Measurements from ENCODE around the gene GET3. TPM values are rescaled to one million over a fixed set of nuclear protein-coding genes. Genes with fewer than 3 reads are reported as not detected.

Gene GET3
- total RNA-seq, 1 donor: 99.5 TPM

GRCh38 chr19:12774588-12775555 is 37.6 kb downstream of the GET3 start, which contains the start of gene HOOK2:
HOOK2 (minus strand) TSS chr19:12775552; CDS start chr19:12775449, 103 bp downstream.
- H3K4me3 ChIP-seq (ENCODE audit: insufficient read depth, low read length): peak within 1 kb of the TSS; percentile 83
- peak; percentile 46 for DNase-seq (ENCODE audit: insufficient read length, low spot score, missing footprints)
- H3K27ac ChIP-seq (ENCODE audit: low read depth, low read length): peak within 1 kb of the TSS; percentile 51
- H2AFZ ChIP-seq (ENCODE audit: low read length): peak within 1 kb of the TSS; percentile 85
- H3K4me1 ChIP-seq (ENCODE audit: insufficient read depth, low read length): peaks cover 36% of the 10 kb centered on the region
- no peaks in the 10 kb centered on the region for H4K20me1 ChIP-seq (ENCODE audit: insufficient read depth, low read length)
- H3K36me3 ChIP-seq (ENCODE audit: insufficient read depth, low read length): no peaks in the 10 kb centered on the region
- TF ChIP-seq CTCF (IDR thresholded peaks at IDR 0.05; ENCODE audit: extremely low read depth, low read depth, low read length): no peak
- no peaks in the 10 kb centered on the region for H3K9me3 ChIP-seq (ENCODE audit: low read depth, low read length)
- H3K4me2 ChIP-seq (ENCODE audit: insufficient read depth, low read length): peak within 1 kb of the TSS; percentile 96
- H3K27me3 ChIP-seq (ENCODE audit: insufficient read depth, low read length): no peaks in the 10 kb centered on the region
- H3K79me2 ChIP-seq (ENCODE audit: insufficient read depth, low read length): no peaks in the 10 kb centered on the region

DNA sequence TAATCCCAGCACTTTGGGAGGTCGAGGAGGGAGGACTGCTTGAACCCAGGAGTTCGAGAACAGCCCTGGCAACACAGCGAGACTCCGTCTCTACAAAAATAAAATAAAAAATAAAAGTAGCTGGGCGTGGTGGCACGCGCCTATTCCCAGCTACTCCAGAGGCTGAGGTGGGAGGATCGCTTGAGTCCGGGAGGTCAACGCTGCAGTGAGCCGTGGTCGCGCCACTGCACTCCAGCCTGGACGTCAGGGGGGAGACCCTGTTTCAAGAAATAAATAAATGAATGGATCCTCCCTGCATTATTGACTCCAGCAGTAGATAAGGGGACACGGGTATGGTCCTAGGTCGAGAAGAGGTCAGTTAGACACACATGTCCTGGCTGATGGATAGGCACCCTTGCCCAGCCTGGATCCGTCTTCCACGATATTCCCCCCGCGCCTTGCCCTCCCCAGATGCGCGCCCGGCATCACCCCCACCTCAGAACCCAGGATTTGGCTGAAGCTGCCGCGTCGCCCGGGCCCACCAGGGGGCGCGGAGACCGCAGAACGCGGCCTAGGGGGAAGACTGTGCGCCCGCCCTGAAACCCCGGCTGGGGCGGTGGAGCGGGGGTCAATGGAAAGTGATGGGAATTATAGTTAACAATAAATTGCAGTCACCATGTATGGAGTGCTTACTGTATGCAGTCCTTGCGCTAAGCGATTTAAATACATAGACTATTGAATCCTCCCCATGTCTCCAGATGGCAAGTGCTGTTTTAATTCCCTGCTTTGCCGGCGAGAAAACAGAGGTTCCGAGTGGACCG is 40.1 kb downstream of the GET3 start:
- H4K20me1 ChIP-seq (ENCODE audit: insufficient read depth, low read length): no peaks in the 10 kb centered on the region
- peak overlapping the region; percentile 84 for H3K4me3 ChIP-seq (ENCODE audit: insufficient read depth, low read length)
- no peaks in the 10 kb centered on the region for H3K27me3 ChIP-seq (ENCODE audit: insufficient read depth, low read length)
- no peaks in the 10 kb centered on the region for H3K79me2 ChIP-seq (ENCODE audit: insufficient read depth, low read length)
- H3K9me3 ChIP-seq (ENCODE audit: low read depth, low read length): no peaks in the 10 kb centered on the region
- peak; percentile 99 for DNase-seq (ENCODE audit: insufficient read length, low spot score, missing footprints)
- peak; percentile 82 for TF ChIP-seq CTCF (IDR thresholded peaks at IDR 0.05; ENCODE audit: extremely low read depth, low read depth, low read length)
- H3K36me3 ChIP-seq (ENCODE audit: insufficient read depth, low read length): no peaks in the 10 kb centered on the region
- H3K4me2 ChIP-seq (ENCODE audit: insufficient read depth, low read length): peak overlapping the region; percentile 100
- H3K4me1 ChIP-seq (ENCODE audit: insufficient read depth, low read length): peaks cover 36% of the 10 kb centered on the region
- H3K27ac ChIP-seq (ENCODE audit: low read depth, low read length): peak overlapping the region; percentile 98
- peak overlapping the region; percentile 86 for H2AFZ ChIP-seq (ENCODE audit: low read length)

- no peak for TF ChIP-seq CTCF (IDR thresholded peaks at IDR 0.05; ENCODE audit: extremely low read depth, low read depth, low read length)
- Histone ChIP-seq H3K4me1 (ENCODE audit: insufficient read depth, low read length) (peaks cover 42% of the 10 kb centered on the region), H3K4me3 (ENCODE audit: insufficient read depth, low read length) (peak overlapping the region; percentile 84), H3K27me3 (ENCODE audit: insufficient read depth, low read length) (no peaks in the 10 kb centered on the region), H3K27ac (ENCODE audit: low read depth, low read length) (peak overlapping the region; percentile 98), H3K9me3 (ENCODE audit: low read depth, low read length) (no peaks in the 10 kb centered on the region), H3K79me2 (ENCODE audit: insufficient read depth, low read length) (no peaks in the 10 kb centered on the region), H2AFZ (ENCODE audit: low read length) (peak overlapping the region; percentile 86), H4K20me1 (ENCODE audit: insufficient read depth, low read length) (no peaks in the 10 kb centered on the region), H3K36me3 (ENCODE audit: insufficient read depth, low read length) (no peaks in the 10 kb centered on the region), H3K4me2 (ENCODE audit: insufficient read depth, low read length) (peak overlapping the region; percentile 100)
- peak; percentile 98 for DNase-seq (ENCODE audit: insufficient read length, low spot score, missing footprints)
Observed at GRCh38 chr19:12778017-12778904, 41.0 kb downstream of the GET3 start.
